ENCODE measurements around the gene PTPRK. TPM values are rescaled to one million over a fixed set of nuclear protein-coding genes. Genes with fewer than 3 reads are reported as not detected.

PTPRK gene
- total and polyA plus RNA-seq, 2 of the 13 experiments (the other 11 are each of a cell fraction or from before 2014, with no cell fraction given): 43.6 to 98.3 TPM

DNA sequence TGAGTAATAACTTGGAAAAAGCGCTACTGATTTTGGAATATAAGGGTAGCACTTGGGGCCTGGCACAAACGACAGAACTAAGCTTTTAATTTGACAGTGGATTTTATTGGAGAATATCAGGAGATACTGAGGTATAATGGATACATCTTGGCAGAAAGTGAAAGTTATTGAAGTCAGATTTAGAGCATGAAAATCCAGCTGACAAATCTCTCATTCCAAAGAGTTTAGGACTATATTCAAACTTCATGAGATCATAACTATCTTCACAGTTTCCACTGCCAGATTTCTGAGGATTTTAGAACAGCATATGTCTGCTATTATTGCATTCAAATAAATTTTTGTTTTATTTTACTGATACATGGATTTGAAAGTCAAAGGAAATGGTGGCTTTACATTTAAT lies 487.2 kb downstream of the PTPRK start:
- Histone ChIP-seq H3K9me3 (ENCODE audit: low read length) (no peaks in the 10 kb centered on the region), H4K20me1 (ENCODE audit: insufficient read depth, low read length) (no peaks in the 10 kb centered on the region), H3K4me1 (ENCODE audit: insufficient read depth, low read length) (no peaks in the 10 kb centered on the region), H3K9ac (ENCODE audit: insufficient read depth, low read depth, low read length) (no peak overlapping the region), H3K36me3 (replicated peaks in 1 of 2; ENCODE audit: control insufficient read depth in 1 of 2, insufficient read depth in 2 of 2, low read length in 2 of 2) (peaks cover 5 to 6% of the 10 kb centered on the region in 2 experiments), H3K79me2 (ENCODE audit: insufficient read depth, low read length) (no peaks in the 10 kb centered on the region), H2AFZ (ENCODE audit: low read length) (no peak overlapping the region), H3K4me2 (ENCODE audit: low read depth, low read length) (no peak overlapping the region), H3K4me3 (replicated peaks in 1 of 3; ENCODE audit: insufficient read depth in 1 of 3, low read depth in 2 of 3, low read length in 3 of 3) (no peak overlapping the region), H3K27ac (ENCODE audit: extremely low read length, insufficient read depth, low read length) (no peak overlapping the region), H3K27me3 (ENCODE audit: control insufficient read depth in 1 of 2, insufficient read depth in 2 of 2, low read length in 2 of 2) (no peaks in the 10 kb centered on the region)
- TF ChIP-seq SYNCRIP (IDR thresholded peaks at IDR 0.05; ENCODE audit: insufficient read depth, low read depth, low read length) (no peak), XRCC5 (optimal IDR thresholded peaks at IDR 0.05; ENCODE audit: low read length) (no peak), ELF3 (CRISPR knock-in tag; IDR thresholded peaks at IDR 0.05) (no peak)
- FAIRE-seq (no peak), DNase-seq (ENCODE audit: low spot score) (no peak), ATAC-seq (no peak)
- BruUV-seq (replicated peaks): no TSS peak
- in situ Hi-C loops (cut with HindIII; ENCODE audit: extremely low pct_ligation_motif_present, low pct_unique_long_range_greater_than_20kb) (no loop called here), intact Hi-C loops (cut with micrococcal nuclease; ENCODE audit: unreplicated experiment) (no loop called here)
- CTCF ChIA-PET (ENCODE audit: low intra/inter-chr PET ratio, low total read pairs): no interaction called here
- 98% methylated on average over 2 of the region's 2 CpGs for WGBS (ENCODE audit: low lambda C conversion rate)
- POLR2A ChIA-PET: no interaction called here

DNA sequence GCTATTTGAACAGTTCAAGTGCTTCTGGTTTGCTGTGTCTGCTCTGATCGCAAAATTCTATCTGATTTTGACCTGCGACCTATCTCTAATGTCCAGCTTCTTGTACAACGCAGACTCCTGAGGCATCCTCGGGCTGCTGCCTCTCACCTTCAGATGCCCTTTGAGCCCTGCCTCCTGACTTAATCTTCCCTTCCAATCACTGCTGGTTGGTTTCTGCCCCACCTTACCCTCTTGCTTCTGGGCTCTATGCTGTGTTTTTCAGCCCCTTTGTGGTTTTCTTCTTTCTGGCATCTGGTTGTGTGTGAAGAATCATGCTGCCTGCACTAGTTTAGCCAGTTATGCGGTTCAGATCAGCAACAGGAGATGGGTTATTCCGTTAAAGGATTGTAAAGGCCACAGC lies 488.4 kb downstream of the PTPRK start:
- no TSS peak for BruUV-seq (replicated peaks)
- Histone ChIP-seq H3K4me3 (replicated peaks in 1 of 3; ENCODE audit: insufficient read depth in 1 of 3, low read depth in 2 of 3, low read length in 3 of 3) (no peak overlapping the region), H2AFZ (ENCODE audit: low read length) (no peak overlapping the region), H4K20me1 (ENCODE audit: insufficient read depth, low read length) (no peaks in the 10 kb centered on the region), H3K27me3 (ENCODE audit: control insufficient read depth in 1 of 2, insufficient read depth in 2 of 2, low read length in 2 of 2) (no peaks in the 10 kb centered on the region), H3K79me2 (ENCODE audit: insufficient read depth, low read length) (no peaks in the 10 kb centered on the region), H3K4me1 (ENCODE audit: insufficient read depth, low read length) (no peaks in the 10 kb centered on the region), H3K36me3 (replicated peaks in 1 of 2; ENCODE audit: control insufficient read depth in 1 of 2, insufficient read depth in 2 of 2, low read length in 2 of 2) (peaks cover 5 to 6% of the 10 kb centered on the region in 2 experiments), H3K4me2 (ENCODE audit: low read depth, low read length) (no peak overlapping the region), H3K9me3 (ENCODE audit: low read length) (no peaks in the 10 kb centered on the region), H3K27ac (ENCODE audit: extremely low read length, insufficient read depth, low read length) (no peak overlapping the region), H3K9ac (ENCODE audit: insufficient read depth, low read depth, low read length) (no peak overlapping the region)
- FAIRE-seq (no peak), DNase-seq (ENCODE audit: low spot score) (no peak), ATAC-seq (no peak)
- no peak for TF ChIP-seq JUND (CRISPR knock-in tag; IDR thresholded peaks at IDR 0.05)
- in situ Hi-C loops (cut with HindIII; ENCODE audit: extremely low pct_ligation_motif_present, low pct_unique_long_range_greater_than_20kb) (no loop called here), intact Hi-C loops (cut with micrococcal nuclease; ENCODE audit: unreplicated experiment) (no loop called here)
- ChIA-PET POLR2A (no interaction called here), CTCF (ENCODE audit: low intra/inter-chr PET ratio, low total read pairs) (no interaction called here)
- 96% methylated on average over 6 of the region's 6 CpGs for WGBS (ENCODE audit: low lambda C conversion rate)

All from HepG2 (cell line).